ENCODE data around the gene PSMD3. TPM values are rescaled to one million over a fixed set of nuclear protein-coding genes. Genes with fewer than 3 reads are reported as not detected.
"Not testable (repeated sequence)": the region's sequence is repeated elsewhere in the genome, so short reads cannot be mapped to it uniquely, and the experiment has no call there.

Gene PSMD3
- total and polyA plus RNA-seq, 9 of the 15 experiments (the other 6 are each of a cell fraction or from before 2014, with no cell fraction given) = 2.0 to 251 (median 135) TPM

- H3K9me1 ChIP-seq (ENCODE audit: control insufficient read depth, insufficient read depth, low read length); H2AFZ ChIP-seq (ENCODE audit: low read depth, low read length); DNase-seq (ENCODE audit: extremely low read depth in 1 of 4, low spot score in 3 of 4); H3K9ac ChIP-seq (ENCODE audit: insufficient read depth in 1 of 2, low read depth in 2 of 2, low read length in 2 of 2); H3K36me3 ChIP-seq (ENCODE audit: control insufficient read depth, insufficient read depth, low read length); H3K4me3 ChIP-seq; H3K4me2 ChIP-seq (ENCODE audit: insufficient read depth, low read length); BruUV-seq (replicated peaks); H3K27ac ChIP-seq (ENCODE audit: extremely low read depth, low read depth, low read length); H3K79me2 ChIP-seq (ENCODE audit: control insufficient read depth, insufficient read depth, low read length); H3K27me3 ChIP-seq (ENCODE audit: control insufficient read depth in 2 of 2, insufficient read depth in 2 of 2, low read length in 2 of 2); FAIRE-seq; ATAC-seq; H3K9me3 ChIP-seq (replicated peaks; ENCODE audit: control insufficient read depth, insufficient read depth, low read depth, low read length); H4K20me1 ChIP-seq (replicated peaks; ENCODE audit: control insufficient read depth, insufficient read depth, low read length): not testable (repeated sequence)
- in situ Hi-C loops (cut with MboI) = loop anchor here (10.0 to 25.0 kb wide), 2 partner anchors 275 to 343 kb away; partner anchors contain the start of gene CDC6
- ChIA-PET CTCF (ENCODE audit: low intra/inter-chr PET ratio) (interaction anchor here (0.7 to 2.6 kb wide), 2 partner anchors 71 to 279 kb away, joined by 3 to 9 read pairs; no protein-coding TSS in a partner anchor), POLR2A (interaction anchor here (0.6 to 4.1 kb wide), 3 partner anchors 12 to 273 kb away, joined by 4 to 13 read pairs (median 4); no protein-coding TSS in a partner anchor)
- TF ChIP-seq POLR2A (conservative IDR thresholded peaks at IDR 0.05) = peak; percentile 69; the same call in 1 of the 2 replicates
- TF ChIP-seq NFYB (IDR thresholded peaks at IDR 0.05; ENCODE audit: extremely low read depth, insufficient read length) = peak; percentile 53
- peak; percentile 57 for TF ChIP-seq SUPT5H (IDR thresholded peaks at IDR 0.05)
- H3K4me1 ChIP-seq (replicated peaks in 1 of 2; ENCODE audit: control insufficient read depth in 2 of 2, insufficient read depth in 2 of 2, low read length in 2 of 2) = peaks cover 5 to 45% of the 10 kb centered on the region in 2 experiments; a peak in 4 of 5 replicates
- 67% methylated on average over 15 of the region's 22 CpGs for WGBS (ENCODE audit: insufficient coverage, low coverage, missing lambda C conversion rate)
- intact Hi-C loops (cut with micrococcal nuclease) = loop anchor here (5.0 to 10.0 kb wide), 4 partner anchors 153 to 343 kb away; partner anchors contain the start of gene CDC6
These were observed 31.5 kb downstream of the PSMD3 start for GRCh38 chr17:40012017-40012647.

DNA sequence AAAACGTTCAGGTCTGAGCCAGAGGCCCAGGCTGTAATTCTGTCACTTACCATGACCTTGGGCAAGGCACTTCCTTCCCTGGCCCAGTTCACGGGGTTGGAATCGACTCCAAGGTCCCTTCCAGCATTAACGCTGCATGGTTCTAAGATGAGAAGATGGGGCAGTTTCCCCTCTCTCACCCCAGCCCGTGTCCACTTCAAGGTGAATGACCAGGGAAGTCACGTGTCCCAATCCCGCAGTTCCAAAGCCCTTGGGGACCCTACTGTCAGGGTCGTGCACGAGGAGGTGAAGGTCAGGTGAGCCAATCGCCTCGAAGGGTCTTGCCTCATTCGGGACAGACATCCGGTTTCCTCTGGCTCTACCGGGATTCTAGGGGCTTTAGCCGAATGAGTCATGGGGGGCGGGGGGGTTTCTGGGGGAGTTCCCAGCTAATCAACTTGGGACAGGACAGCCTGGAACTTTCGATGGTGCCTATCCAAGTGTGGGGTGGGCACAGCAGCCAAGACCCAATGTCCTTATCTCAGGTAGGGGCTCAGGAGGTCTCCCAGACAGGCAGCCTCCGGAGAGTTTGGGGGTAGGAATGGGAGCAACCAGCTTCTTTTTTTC is 33.9 kb downstream of the PSMD3 start:
- Histone ChIP-seq H3K9ac (ENCODE audit: insufficient read depth in 1 of 2, low read depth in 2 of 2, low read length in 2 of 2) (peak overlapping the region in 1 of 2 experiments; percentile 77; a peak in 2 of 4 replicates), H3K9me1 (ENCODE audit: control insufficient read depth, insufficient read depth, low read length) (no peaks in the 10 kb centered on the region), H3K27me3 (ENCODE audit: control insufficient read depth in 2 of 2, insufficient read depth in 2 of 2, low read length in 2 of 2) (no peaks in the 10 kb centered on the region), H3K36me3 (ENCODE audit: control insufficient read depth, insufficient read depth, low read length) (peaks cover 11% of the 10 kb centered on the region; the same call in 1 of the 3 replicates), H3K4me3 (no peak overlapping the region), H3K27ac (ENCODE audit: extremely low read depth, low read depth, low read length) (no peak overlapping the region), H3K79me2 (ENCODE audit: control insufficient read depth, insufficient read depth, low read length) (no peaks in the 10 kb centered on the region), H3K4me2 (ENCODE audit: insufficient read depth, low read length) (no peak overlapping the region), H4K20me1 (replicated peaks; ENCODE audit: control insufficient read depth, insufficient read depth, low read length) (no peaks in the 10 kb centered on the region), H2AFZ (ENCODE audit: low read depth, low read length) (peak overlapping the region; percentile 68), H3K9me3 (replicated peaks; ENCODE audit: control insufficient read depth, insufficient read depth, low read depth, low read length) (no peaks in the 10 kb centered on the region), H3K4me1 (replicated peaks in 1 of 2; ENCODE audit: control insufficient read depth in 2 of 2, insufficient read depth in 2 of 2, low read length in 2 of 2) (peaks cover 5 to 62% of the 10 kb centered on the region in 2 experiments; a peak in 3 of 5 replicates)
- WGBS (ENCODE audit: insufficient coverage, low coverage, missing lambda C conversion rate) = 49% methylated on average over 16 of the region's 18 CpGs
- in situ Hi-C loops (cut with MboI) (loop anchor here (10.0 to 25.0 kb wide), 2 partner anchors 273 to 340 kb away; partner anchors contain the start of gene CDC6), intact Hi-C loops (cut with micrococcal nuclease) (loop anchor here (5.0 to 10.0 kb wide), 4 partner anchors 150 to 340 kb away; partner anchors contain the start of gene CDC6)
- ChIA-PET CTCF (ENCODE audit: low intra/inter-chr PET ratio) (interaction anchor here (0.7 to 2.9 kb wide), 7 partner anchors 10 to 276 kb away, joined by 3 to 15 read pairs (median 6); no protein-coding TSS in a partner anchor), POLR2A (interaction anchor here (0.5 to 0.7 kb wide), 4 partner anchors 106 to 907 kb away, joined by 3 to 5 read pairs (median 5); no protein-coding TSS in a partner anchor)
- DNase-seq (ENCODE audit: extremely low read depth in 1 of 4, low spot score in 3 of 4) (no peak), FAIRE-seq (no peak), ATAC-seq (no peak)
- TF ChIP-seq CHD2 (IDR thresholded peaks at IDR 0.05; ENCODE audit: low read depth, low read length) (no peak), ZBTB7A (IDR thresholded peaks at IDR 0.05; ENCODE audit: borderline replicate concordance, control insufficient read depth, low read depth, low read length) (peak; percentile 56; the same call in 1 of the 2 replicates)
- no TSS peak for BruUV-seq (replicated peaks)

Measured in K562 (cell line).